DND-41 (cell line): ENCODE data around the gene PDGFB.
A peak's percentile ranks its signal among the peaks of the same experiment; 100 is the strongest.

Experiments
- EZH2 ChIP-seq: IDR thresholded peaks from 3 replicates; pipeline ENCODE4 v1.6.1; 2012; ENCODE audit warnings: borderline replicate concordance, low read depth, mild to moderate bottlenecking, moderate library complexity, low read length, inconsistent platforms; ENCODE audit not compliant: severe bottlenecking
- TF ChIP-seq, protein P1 (sequence below): IDR thresholded peaks from 2 replicates; pipeline ENCODE4 v1.5.1; 2012; ENCODE audit warnings: borderline replicate concordance, low read length, moderate library complexity, mild to moderate bottlenecking; ENCODE audit not compliant: poor library complexity, severe bottlenecking; ENCODE audit errors: extremely low read depth

DNA sequence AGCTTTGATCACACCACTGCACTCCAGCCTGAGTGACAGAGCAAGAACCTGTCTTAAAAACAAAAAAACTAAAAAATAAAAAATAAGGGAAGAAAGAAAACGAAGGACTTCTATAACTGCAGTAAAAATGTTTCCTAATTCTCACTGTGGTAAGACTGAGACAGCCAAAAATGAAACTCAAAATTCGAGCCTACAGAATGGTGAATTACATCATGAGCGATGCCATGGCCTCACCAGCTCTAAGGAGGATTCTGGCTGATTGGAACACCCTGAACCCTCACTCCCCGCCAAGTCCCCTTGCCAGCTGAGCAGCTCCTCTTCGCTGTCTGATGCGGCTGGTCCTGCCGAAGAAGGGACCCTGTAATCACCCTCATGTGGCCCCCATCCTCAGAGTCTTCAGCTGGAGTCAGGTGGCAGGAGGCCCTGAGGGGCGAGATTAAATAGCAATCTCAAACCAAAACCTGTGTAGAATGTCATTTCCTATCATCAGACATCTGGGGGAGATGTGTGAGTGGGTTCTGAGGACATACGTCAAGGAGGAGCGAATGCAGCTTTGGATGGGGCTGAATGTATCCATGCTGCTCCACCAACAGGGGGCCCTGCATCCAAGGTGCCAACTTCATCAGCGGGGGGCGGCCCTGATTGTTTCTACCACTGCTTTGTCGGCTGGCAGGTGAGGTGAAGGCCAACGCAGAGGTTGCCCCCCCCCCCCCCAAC is 29.2 kb downstream of the PDGFB start:
- TF ChIP-seq, protein P1, sequence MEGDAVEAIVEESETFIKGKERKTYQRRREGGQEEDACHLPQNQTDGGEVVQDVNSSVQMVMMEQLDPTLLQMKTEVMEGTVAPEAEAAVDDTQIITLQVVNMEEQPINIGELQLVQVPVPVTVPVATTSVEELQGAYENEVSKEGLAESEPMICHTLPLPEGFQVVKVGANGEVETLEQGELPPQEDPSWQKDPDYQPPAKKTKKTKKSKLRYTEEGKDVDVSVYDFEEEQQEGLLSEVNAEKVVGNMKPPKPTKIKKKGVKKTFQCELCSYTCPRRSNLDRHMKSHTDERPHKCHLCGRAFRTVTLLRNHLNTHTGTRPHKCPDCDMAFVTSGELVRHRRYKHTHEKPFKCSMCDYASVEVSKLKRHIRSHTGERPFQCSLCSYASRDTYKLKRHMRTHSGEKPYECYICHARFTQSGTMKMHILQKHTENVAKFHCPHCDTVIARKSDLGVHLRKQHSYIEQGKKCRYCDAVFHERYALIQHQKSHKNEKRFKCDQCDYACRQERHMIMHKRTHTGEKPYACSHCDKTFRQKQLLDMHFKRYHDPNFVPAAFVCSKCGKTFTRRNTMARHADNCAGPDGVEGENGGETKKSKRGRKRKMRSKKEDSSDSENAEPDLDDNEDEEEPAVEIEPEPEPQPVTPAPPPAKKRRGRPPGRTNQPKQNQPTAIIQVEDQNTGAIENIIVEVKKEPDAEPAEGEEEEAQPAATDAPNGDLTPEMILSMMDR = peak; percentile 42
- TF ChIP-seq EZH2 = no peak
